Stimulated activated naive CD8-positive, alpha-beta T cell treated with anti-CD3 and anti-CD28 coated beads, Interleukin-15, Interleukin-2, amounts not matched to agents 100 ng/mL and 50 ng/mL, for 24 hours (primary cell): ENCODE results near the gene CYP39A1.

Experiments
- H3K27ac Mint-ChIP-seq: one replicate; pipeline ENCODE4 v1.8.0; 2021; ENCODE audit warnings: mild to moderate bottlenecking, mixed read lengths
- H3K27me3 Mint-ChIP-seq: one replicate; pipeline ENCODE4 v1.8.0; 2021; ENCODE audit warnings: mixed read lengths
- H3K36me3 Mint-ChIP-seq: one replicate; pipeline ENCODE4 v1.8.0; 2021; ENCODE audit warnings: low read depth, mixed read lengths
- H3K4me1 Mint-ChIP-seq: one replicate; pipeline ENCODE4 v1.8.0; 2021; ENCODE audit warnings: low read depth, mixed read lengths
- H3K4me3 Mint-ChIP-seq: one replicate; pipeline ENCODE4 v1.8.0; 2021; ENCODE audit warnings: mild to moderate bottlenecking, mixed read lengths
- H3K9me3 Mint-ChIP-seq: one replicate; pipeline ENCODE4 v1.8.0; 2021; ENCODE audit warnings: mixed read lengths

The CYP39A1 gene

DNA sequence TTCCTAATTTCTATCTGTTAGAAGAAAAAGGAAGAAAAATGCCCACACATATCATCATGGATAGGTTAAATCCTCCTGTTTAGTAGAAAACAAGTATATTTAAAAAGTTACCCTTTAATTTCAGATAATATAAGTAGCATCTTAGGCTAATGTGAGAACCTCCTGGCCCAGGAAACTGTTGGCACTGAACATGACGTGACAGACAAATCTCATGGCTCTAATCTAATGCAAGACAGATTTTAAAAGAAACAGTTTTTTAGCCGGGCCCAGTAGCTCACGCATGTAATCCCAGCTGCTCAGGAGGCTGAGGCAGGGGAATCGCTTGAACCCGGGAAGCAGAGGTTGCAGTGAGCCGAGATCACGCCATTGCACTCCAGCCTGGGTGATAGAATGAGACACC, 22.9 kb downstream of the CYP39A1 start:
- Mint-ChIP-seq H3K4me1 (peaks cover 4% of the 10 kb centered on the region), H3K36me3 (no peaks in the 10 kb centered on the region)

DNA sequence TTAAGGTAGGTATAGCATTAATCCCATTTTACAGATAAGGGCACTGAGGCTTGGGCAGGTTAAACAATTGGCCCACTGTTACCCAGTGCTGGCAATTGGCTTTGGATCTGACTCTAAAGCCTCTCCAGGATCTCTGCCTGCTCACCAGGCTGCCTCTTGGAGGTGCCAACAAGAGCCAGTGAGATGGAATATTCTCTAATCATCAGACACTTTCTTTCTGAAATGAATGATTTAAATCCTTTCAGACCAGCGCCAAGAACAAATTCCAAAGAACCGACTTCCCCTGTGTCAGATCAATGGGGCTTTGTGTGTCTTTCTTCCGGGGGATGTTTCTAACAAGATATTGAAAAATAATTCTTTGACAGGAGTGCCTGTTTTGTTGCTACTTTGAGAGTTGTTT, 23.6 kb downstream of the CYP39A1 start:
- Mint-ChIP-seq H3K27ac (no peak overlapping the region), H3K4me3 (no peak overlapping the region), H3K36me3 (no peaks in the 10 kb centered on the region), H3K4me1 (peaks cover 4% of the 10 kb centered on the region), H3K27me3 (peaks cover 8% of the 10 kb centered on the region), H3K9me3 (no peaks in the 10 kb centered on the region)

More for the DNA sequence above, 22.9 kb downstream of the CYP39A1 start:
- no peaks in the 10 kb centered on the region for H3K9me3 Mint-ChIP-seq
- no peak overlapping the region for H3K4me3 Mint-ChIP-seq
- H3K27me3 Mint-ChIP-seq: peaks cover 5% of the 10 kb centered on the region
- no peak overlapping the region for H3K27ac Mint-ChIP-seq

DNA sequence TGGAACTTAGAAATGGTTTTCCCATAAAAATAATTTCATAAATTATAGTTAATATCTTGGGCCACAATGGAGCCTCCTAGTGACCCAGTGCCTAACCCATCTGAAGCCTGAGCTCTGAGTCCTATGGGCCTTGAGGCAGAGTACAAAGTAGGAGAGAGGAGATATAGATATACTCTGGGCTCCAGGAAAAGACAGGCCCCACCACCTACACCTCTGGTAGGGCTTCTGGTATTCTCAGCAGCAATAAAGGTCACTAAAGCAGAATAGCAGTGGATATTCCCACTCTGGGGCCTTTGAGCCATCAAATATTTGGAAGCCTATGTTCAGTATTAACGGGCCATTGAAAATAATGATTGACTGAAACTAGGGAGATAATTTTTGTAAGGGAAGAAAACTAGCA, 24.1 kb downstream of the CYP39A1 start:
- Mint-ChIP-seq H3K27me3 (peaks cover 13% of the 10 kb centered on the region), H3K36me3 (no peaks in the 10 kb centered on the region), H3K4me1 (peaks cover 4% of the 10 kb centered on the region), H3K4me3 (no peak overlapping the region), H3K27ac (no peak overlapping the region), H3K9me3 (no peaks in the 10 kb centered on the region)

DNA sequence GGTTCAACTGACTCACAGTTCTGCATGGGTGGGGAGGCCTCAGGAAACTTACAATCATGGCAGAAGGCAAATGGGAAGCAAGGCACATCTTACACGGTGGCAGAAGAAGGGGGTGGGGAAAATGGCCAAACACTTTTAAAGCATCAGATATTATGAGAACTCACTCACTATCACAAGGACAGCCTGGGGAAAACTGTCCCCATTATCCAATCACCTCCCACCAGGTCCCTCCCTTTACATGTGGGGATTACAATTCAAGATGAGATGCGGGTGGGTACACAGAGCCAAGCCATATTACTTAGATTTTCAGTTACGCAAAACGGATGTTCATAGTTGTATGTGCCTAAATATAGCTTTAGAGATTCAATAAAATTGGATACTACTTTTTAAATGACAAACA, 25.6 kb downstream of the CYP39A1 start:
- Mint-ChIP-seq H3K4me3 (no peak overlapping the region), H3K27me3 (peaks cover 19% of the 10 kb centered on the region), H3K4me1 (peaks cover 4% of the 10 kb centered on the region), H3K36me3 (no peaks in the 10 kb centered on the region), H3K9me3 (no peaks in the 10 kb centered on the region), H3K27ac (no peak overlapping the region)

DNA sequence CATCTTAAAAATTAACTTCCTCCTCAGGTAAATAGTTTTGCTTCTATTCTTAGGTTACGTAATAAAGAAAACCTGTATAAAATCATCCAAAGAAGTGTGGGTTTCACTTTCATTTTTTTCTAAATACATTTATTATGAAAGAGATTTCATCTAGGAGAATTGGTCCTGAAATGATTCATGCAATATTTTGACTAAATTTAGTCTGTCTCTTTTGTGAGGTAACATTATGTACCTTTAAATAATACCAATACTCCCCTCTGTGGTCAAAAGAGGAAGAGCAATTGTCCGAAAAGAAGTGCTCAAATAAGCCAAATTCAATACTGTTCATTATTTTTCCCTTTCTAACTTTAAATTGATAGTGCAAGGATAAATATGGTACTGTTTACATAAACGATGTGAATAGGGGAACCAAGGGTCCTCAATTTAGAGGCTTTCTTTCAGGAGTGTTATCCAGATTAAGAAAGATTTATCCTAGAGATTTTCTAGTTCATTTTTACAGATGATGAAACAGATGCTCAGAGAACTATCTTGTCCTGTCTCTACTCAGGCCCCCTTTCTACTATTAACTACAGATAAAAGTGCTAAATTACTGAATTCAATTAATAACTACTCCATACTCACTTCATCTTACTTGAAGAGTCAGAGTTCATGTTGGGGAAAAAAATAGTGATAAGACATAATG, 26.2 kb downstream of the CYP39A1 start:
- Mint-ChIP-seq H3K27ac (no peak overlapping the region), H3K27me3 (peaks cover 21% of the 10 kb centered on the region), H3K9me3 (no peaks in the 10 kb centered on the region), H3K4me1 (peaks cover 4% of the 10 kb centered on the region), H3K36me3 (no peaks in the 10 kb centered on the region), H3K4me3 (no peak overlapping the region)

DNA sequence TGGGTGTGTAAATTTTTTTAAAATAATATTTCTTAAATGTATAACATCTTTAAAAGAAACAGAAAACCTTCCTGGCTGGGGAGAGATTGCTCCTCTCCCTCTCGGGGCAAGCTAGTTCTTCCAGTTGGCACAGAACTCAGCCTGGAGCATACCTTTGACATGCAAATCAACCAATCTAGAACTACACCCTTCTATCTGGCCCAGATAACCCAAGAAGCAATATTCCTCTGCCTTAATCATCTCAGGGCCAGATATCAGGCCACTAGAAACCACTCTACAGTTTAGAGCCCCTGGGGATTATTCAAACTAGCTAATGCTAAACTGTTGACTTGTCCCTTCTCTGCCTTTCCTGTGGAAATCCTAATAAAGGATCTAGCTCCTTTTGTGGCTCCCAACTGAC, 33.9 kb downstream of the CYP39A1 start:
- peaks cover 47% of the 10 kb centered on the region for H3K27me3 Mint-ChIP-seq

DNA sequence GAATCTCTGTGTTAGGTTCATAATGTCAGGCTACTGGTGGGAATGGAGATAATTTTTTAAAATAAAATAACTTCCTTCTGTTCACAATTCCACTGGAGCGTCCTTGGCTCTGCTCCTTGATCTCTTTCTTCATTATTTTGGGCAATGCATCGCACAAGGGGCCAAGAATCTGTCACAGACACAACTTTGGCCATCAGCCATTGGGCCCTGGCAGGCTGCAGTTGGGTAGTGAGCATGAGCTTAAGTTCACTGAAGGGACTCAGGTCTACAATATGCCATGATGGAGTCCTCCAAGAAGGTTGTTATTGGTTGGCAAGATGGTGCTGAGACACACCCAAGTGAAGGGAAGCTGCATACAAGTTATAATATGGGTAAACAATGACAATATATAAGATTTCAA, 40.0 kb downstream of the CYP39A1 start:
- Mint-ChIP-seq H3K27ac (no peak overlapping the region), H3K9me3 (no peaks in the 10 kb centered on the region)

More for the DNA sequence above, 33.9 kb downstream of the CYP39A1 start:
- H3K9me3 Mint-ChIP-seq: no peaks in the 10 kb centered on the region
- no peak overlapping the region for H3K27ac Mint-ChIP-seq
- H3K4me3 Mint-ChIP-seq: no peak overlapping the region
- H3K36me3 Mint-ChIP-seq: no peaks in the 10 kb centered on the region
- no peaks in the 10 kb centered on the region for H3K4me1 Mint-ChIP-seq

DNA sequence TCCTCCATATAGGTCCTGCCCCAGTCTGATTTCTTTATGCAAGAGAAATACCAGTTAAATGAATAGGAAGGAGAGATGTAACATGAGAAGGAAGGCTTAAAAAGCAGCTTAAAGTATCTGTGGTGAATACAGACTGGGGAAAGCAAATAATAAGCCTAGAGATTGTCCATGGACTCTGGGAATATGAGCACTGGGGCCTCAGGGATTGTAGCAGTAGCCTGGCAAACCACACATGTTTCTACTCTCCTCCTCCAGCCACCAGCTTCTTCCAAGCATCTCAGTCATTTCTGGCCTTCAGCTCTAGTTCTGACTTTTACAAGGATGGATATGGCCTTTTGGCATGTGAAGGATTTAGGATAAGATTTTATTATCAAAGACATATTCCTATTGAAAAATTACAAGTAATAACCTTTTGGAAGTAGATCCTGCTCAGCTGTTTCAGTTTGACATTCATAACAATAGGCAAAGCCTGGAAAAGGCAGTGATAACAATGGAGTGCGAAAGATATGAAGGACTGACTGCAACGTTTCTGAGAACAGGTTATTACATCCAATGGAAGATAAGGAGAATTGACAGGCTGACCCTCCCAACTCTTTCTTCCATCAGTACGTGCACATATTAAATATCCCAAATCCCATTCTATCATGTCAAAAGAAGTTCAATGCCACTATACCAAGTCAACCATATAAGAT, 41.6 kb downstream of the CYP39A1 start:
- Mint-ChIP-seq H3K9me3 (no peaks in the 10 kb centered on the region), H3K27me3 (peaks cover 15% of the 10 kb centered on the region), H3K4me3 (no peak overlapping the region), H3K4me1 (no peaks in the 10 kb centered on the region), H3K27ac (no peak overlapping the region), H3K36me3 (no peaks in the 10 kb centered on the region)

More for the DNA sequence above, 40.0 kb downstream of the CYP39A1 start:
- H3K27me3 Mint-ChIP-seq: peaks cover 25% of the 10 kb centered on the region
- H3K4me3 Mint-ChIP-seq: no peak overlapping the region
- H3K36me3 Mint-ChIP-seq: no peaks in the 10 kb centered on the region
- no peaks in the 10 kb centered on the region for H3K4me1 Mint-ChIP-seq

DNA sequence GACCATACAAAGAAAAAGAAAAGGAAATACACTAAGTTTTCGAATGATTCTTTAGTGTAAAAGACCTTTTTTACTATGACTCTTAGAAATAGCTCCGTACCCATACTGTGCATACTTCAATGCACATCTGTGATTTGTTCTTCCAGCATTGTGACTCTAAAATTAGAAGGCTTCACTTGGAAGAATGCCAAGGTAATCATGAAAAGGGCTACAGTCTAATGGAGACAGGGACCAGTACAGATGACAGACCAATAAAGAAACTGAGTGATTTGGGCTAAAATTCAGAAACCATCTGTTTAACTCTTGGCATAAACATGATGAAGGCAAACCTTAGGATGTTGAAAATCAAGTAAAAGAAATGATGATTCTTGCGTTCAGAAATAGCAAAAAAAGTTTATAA, 46.3 kb downstream of the CYP39A1 start:
- Mint-ChIP-seq H3K9me3 (no peaks in the 10 kb centered on the region), H3K27me3 (peaks cover 13% of the 10 kb centered on the region), H3K4me1 (no peaks in the 10 kb centered on the region), H3K27ac (no peak overlapping the region), H3K36me3 (no peaks in the 10 kb centered on the region), H3K4me3 (no peak overlapping the region)

DNA sequence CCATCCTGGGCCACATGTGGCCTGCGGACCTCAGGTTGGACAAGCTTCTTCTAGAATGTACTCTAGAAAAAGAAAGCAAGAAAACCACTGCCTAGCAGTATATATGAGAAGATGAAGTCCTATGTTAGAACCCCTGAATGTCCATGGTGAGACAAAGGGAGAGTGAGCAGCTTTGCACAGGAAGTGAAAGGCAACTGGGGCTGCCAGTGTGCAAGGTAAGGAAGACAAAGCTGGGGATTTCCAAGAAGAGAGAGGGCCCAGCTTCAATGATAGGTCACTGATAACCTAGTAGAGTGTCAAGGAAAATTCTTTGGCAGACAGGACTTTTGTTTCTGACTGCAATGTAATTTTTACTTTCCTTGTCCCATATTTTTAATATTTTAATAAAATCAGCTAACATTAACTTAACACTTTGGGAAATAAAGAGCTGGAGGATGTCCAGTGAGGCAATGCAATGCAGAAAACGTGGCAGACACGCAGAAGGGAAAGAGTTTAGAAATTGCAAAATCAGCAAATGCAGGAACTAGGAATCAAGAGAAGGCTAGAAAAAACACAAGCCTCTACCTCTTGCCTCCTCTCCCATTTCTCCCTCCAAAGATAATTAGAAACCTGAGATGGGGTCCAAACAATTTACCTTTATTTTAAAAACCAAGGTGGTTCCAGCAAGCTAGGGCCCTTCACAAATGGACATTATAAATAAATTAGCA, 47.4 kb downstream of the CYP39A1 start:
- Mint-ChIP-seq H3K9me3 (no peaks in the 10 kb centered on the region), H3K27ac (no peak overlapping the region), H3K4me1 (no peaks in the 10 kb centered on the region), H3K36me3 (no peaks in the 10 kb centered on the region), H3K27me3 (peaks cover 21% of the 10 kb centered on the region), H3K4me3 (no peak overlapping the region)

DNA sequence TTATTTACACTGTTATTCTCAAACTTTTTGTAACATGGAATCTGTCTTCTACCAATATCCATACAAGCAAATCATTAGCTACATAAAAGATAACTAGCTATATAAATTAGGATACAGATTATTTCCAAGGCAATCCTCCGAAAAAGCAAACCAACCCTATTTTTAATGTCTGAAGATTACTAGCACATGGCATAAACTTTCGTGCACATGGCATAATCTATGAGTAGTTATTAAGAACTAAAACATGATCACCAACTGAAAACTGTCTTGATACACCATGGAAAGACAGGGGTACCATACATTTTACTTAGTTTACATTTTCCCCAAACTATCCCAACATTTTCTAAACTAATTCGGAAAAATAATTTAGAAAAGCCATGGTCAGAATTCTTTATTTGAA, 54.4 kb downstream of the CYP39A1 start:
- no peak overlapping the region for H3K4me3 Mint-ChIP-seq
- no peak overlapping the region for H3K27ac Mint-ChIP-seq
- no peaks in the 10 kb centered on the region for H3K36me3 Mint-ChIP-seq

DNA sequence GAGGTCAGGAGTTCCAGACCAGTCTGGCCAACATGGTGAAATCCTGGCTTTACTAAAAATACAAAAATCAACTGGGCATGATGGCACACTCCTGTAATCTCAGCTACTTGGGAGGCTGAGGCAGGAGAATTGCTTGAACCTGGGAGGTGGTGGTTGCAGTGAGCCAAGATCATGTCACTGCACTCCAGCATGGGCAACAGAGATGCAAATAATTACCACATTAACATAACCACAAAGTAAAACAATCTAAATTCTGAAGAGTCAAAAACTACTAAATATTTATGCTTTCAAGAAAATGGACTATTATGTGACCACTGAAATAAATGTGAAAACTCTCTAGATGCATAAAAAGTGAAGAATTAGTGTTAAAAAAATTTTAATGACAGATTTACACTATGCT, 59.9 kb downstream of the CYP39A1 start:
- Mint-ChIP-seq H3K4me1 (no peaks in the 10 kb centered on the region), H3K27ac (no peak overlapping the region), H3K9me3 (peaks cover 7% of the 10 kb centered on the region), H3K27me3 (peaks cover 43% of the 10 kb centered on the region), H3K36me3 (no peaks in the 10 kb centered on the region), H3K4me3 (no peak overlapping the region)

More for the DNA sequence above, 54.4 kb downstream of the CYP39A1 start:
- H3K4me1 Mint-ChIP-seq: no peaks in the 10 kb centered on the region
- peaks cover 7% of the 10 kb centered on the region for H3K9me3 Mint-ChIP-seq
- peaks cover 37% of the 10 kb centered on the region for H3K27me3 Mint-ChIP-seq

DNA sequence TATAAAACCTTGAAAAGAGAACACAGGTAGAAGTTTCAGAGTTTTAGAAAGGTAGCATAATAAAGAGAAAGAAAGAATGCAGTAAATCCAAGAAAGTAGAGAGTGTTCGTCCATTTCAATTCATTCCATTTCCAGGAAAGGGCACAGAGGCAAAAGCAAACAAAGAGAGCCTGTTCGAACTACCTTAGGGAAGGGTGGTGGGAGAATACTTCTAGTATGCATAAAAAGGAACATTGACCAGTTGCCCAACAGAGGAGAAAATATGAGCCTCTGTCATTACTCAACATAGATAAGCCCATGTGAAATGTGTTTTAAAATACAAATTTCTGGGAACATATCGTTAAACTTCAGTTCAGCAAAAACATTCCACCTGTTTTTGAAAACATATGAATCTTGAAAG, 60.6 kb downstream of the CYP39A1 start:
- peaks cover 7% of the 10 kb centered on the region for H3K9me3 Mint-ChIP-seq
- H3K27me3 Mint-ChIP-seq: peaks cover 40% of the 10 kb centered on the region
- H3K27ac Mint-ChIP-seq: no peak overlapping the region
- H3K4me1 Mint-ChIP-seq: no peaks in the 10 kb centered on the region
- H3K36me3 Mint-ChIP-seq: no peaks in the 10 kb centered on the region
- H3K4me3 Mint-ChIP-seq: no peak overlapping the region

DNA sequence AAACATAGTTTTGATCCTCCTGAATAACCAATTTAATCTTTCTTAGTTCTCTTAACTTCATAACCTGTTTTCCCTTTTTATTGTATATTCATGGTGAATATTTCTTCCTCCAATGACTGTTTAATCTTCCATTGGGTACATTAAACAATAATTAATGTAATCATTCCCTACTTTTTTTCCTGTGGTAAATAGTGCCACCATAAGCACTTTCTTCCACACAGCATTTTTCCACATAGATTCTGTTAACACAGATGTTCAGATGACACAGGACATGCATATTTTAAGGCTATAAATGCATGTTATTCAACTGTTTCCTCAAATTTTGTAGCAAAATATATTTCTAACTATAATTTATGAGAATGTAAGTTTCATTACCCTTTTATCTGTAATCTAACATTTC, 61.9 kb downstream of the CYP39A1 start:
- H3K9me3 Mint-ChIP-seq: peaks cover 7% of the 10 kb centered on the region
- no peaks in the 10 kb centered on the region for H3K36me3 Mint-ChIP-seq
- no peak overlapping the region for H3K27ac Mint-ChIP-seq
- peaks cover 45% of the 10 kb centered on the region for H3K27me3 Mint-ChIP-seq
- H3K4me1 Mint-ChIP-seq: no peaks in the 10 kb centered on the region
- no peak overlapping the region for H3K4me3 Mint-ChIP-seq

DNA sequence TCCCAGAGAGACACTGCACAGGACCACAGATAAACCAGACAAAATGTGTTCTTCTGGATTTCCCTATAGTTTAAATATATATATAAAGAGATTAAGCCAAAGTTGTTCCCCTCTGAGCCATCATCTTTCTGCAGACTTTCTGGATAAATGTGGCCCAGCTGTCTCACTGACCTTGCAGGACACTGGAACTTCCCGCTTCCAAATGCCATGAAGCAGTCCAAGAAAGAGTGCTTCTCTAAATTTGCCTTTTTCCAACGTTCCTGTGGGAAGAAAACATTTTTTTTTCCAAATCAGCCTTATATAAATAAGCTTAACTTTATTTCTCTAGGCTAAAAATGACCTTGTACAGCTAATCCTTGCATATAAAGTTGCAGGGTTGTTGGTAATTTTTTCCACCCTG, 65.7 kb downstream of the CYP39A1 start:
- H3K27me3 Mint-ChIP-seq: peaks cover 21% of the 10 kb centered on the region
- no peaks in the 10 kb centered on the region for H3K9me3 Mint-ChIP-seq
- H3K36me3 Mint-ChIP-seq: no peaks in the 10 kb centered on the region
- no peak overlapping the region for H3K4me3 Mint-ChIP-seq
- H3K4me1 Mint-ChIP-seq: no peaks in the 10 kb centered on the region
- H3K27ac Mint-ChIP-seq: no peak overlapping the region
